Esophagus muscularis mucosa (tissue), 4 donors: ENCODE results near the gene DELE1. TPM values are rescaled to one million over a fixed set of nuclear protein-coding genes. Genes with fewer than 3 reads are reported as not detected.

Experiments used
- DNase-seq: peaks from one replicate; pipeline ENCODE4 v3.0.0-alpha.2; 2017; ENCODE audit errors: extremely low spot score
- H3K27ac ChIP-seq, 4 donors: fragments of 200-600 bp; sonication (generic); replicated peaks in 1 of 4; 1 replicate in 3 of 4; 2 replicates in 1 of 4; pipeline ENCODE4 v1.5.1; 2016 to 2019; ENCODE audit warnings: mild to moderate bottlenecking in 1 of 4
- H3K27me3 ChIP-seq, 4 donors: fragments of 200-600 bp; sonication (generic); one replicate each; pipeline versions ENCODE4 v1.5.1 to v1.6.0; 2016 to 2019
- H3K36me3 ChIP-seq, 4 donors: fragments of 200-600 bp; sonication (generic); one replicate each; pipeline ENCODE4 v1.5.1; 2016 to 2019
- H3K4me1 ChIP-seq, 4 donors: fragments of 200-600 bp; sonication (generic); one replicate each; pipeline ENCODE4 v1.5.1; 2016 to 2019
- H3K4me3 ChIP-seq, 4 donors: fragments of 200-600 bp; sonication (generic); 1 replicate in 2 of 4; 2 replicates in 2 of 4; pipeline ENCODE4 v1.5.1; 2016 to 2019; ENCODE audit warnings: mild to moderate bottlenecking in 4 of 4, moderate library complexity in 1 of 4
- H3K9me3 ChIP-seq, 4 donors: fragments of 200-600 bp; sonication (generic); 1 replicate in 3 of 4; 2 replicates in 1 of 4; pipeline ENCODE4 v1.5.1; 2016 to 2019
- CTCF ChIP-seq, 3 experiments: fragments of 200-600 bp in 2 of 3; fragments of 450-650 bp in 1 of 3; sonication (generic) in 2 of 3; IDR thresholded peaks; one replicate each; pipeline ENCODE4 v1.5.1; 2017 to 2019; ENCODE audit warnings: antibody characterized with exemption in 3 of 3, mild to moderate bottlenecking in 2 of 3, moderate library complexity in 1 of 3
- EP300 ChIP-seq: sonication (generic); formaldehyde crosslinking; IDR thresholded peaks from one replicate; pipeline ENCODE4 v1.6.1; 2017; ENCODE audit warnings: antibody characterized with exemption
- POLR2A ChIP-seq: fragments of 450-650 bp; IDR thresholded peaks from one replicate; pipeline ENCODE4 v1.6.1; 2017; ENCODE audit warnings: antibody characterized with exemption, moderate library complexity, mild to moderate bottlenecking, low read depth
- POLR2AphosphoS5 ChIP-seq, 2 donors: sonication (generic); formaldehyde crosslinking; IDR thresholded peaks; one replicate each; pipeline ENCODE4 v1.6.1; 2017; ENCODE audit warnings: antibody characterized with exemption in 2 of 2
- WGBS: methylation state at CpG from one replicate; pipeline ENCODE4 v1.1.5; 2018; 5-methylcytosine and 5-hydroxymethylcytosine counted together
- intact Hi-C: fragments of 100-400 bp; cut with DNase I; formaldehyde crosslinking; loops from one replicate; pipeline ENCODE4 v1.15.1; 2023
- total RNA-seq, 4 donors: library from RNA; depleted of rRNA; stranded (reverse); fragments of >200 nt; gene quantifications; one replicate each; pipeline versions ENCODE4 v1.1.0 to v1.2.1, GENCODE V29; 2016

The DELE1 gene
- total RNA-seq: 10 to 100 TPM; 44.4 to 75.8 (median 49.6) TPM

GRCh38 chr5:141923448-141924313 is at the start of gene DELE1:
DELE1 (plus strand) TSS chr5:141923871; CDS start chr5:141923942, 71 bp downstream.
- Histone ChIP-seq H3K27ac (peak within 1 kb of the TSS; percentile 91 to 97 (median 95)), H3K4me1 (peaks cover 25 to 39% (median 32%) of the 10 kb centered on the region in 4 donors), H3K9me3 (no peaks in the 10 kb centered on the region), H3K27me3 (no peaks in the 10 kb centered on the region), H3K4me3 (peak within 1 kb of the TSS; percentile 70 to 75 (median 74)), H3K36me3 (peaks cover 11 to 42% (median 37%) of the 10 kb centered on the region in 4 donors)
- peak; percentile 98 for DNase-seq
- intact Hi-C loops: no loop called here
- WGBS: under 1% methylated on average over 38 of the region's 53 CpGs
- TF ChIP-seq POLR2A (peak; percentile 61), CTCF (IDR thresholded peaks at IDR 0.05) (no peak), EP300 (no peak), POLR2AphosphoS5 (IDR thresholded peaks at IDR 0.05) (peak; percentile 85 to 93)

- Histone ChIP-seq H3K27me3 (peaks cover 0 to 65% (median 26%) of the 10 kb centered on the region in 4 donors), H3K36me3 (peaks cover 0 to 10% (median 3%) of the 10 kb centered on the region in 4 donors), H3K9me3 (no peaks in the 10 kb centered on the region), H3K4me1 (peaks cover 42 to 71% (median 55%) of the 10 kb centered on the region in 4 donors), H3K4me3 (peak overlapping the region; percentile 70 to 82 (median 73)), H3K27ac (peak overlapping the region; percentile 41 to 82 (median 62))
- DNase-seq: no peak
- WGBS: 87% methylated on average over 3 of the region's 3 CpGs
- intact Hi-C loops: no loop called here
- TF ChIP-seq POLR2AphosphoS5 (IDR thresholded peaks at IDR 0.05) (no peak), POLR2A (no peak), CTCF (IDR thresholded peaks at IDR 0.05) (no peak), EP300 (no peak)
These were observed 49.8 kb upstream of the DELE1 start for GRCh38 chr5:141873933-141874261.

- peaks cover 0 to 65% (median 26%) of the 10 kb centered on the region in 4 donors for H3K27me3 ChIP-seq
- H3K36me3 ChIP-seq: peaks cover 0 to 6% (median under 1%) of the 10 kb centered on the region in 4 donors
- no peak for TF ChIP-seq EP300
- TF ChIP-seq CTCF (IDR thresholded peaks at IDR 0.05): no peak
- TF ChIP-seq POLR2A: no peak
- no peak for TF ChIP-seq POLR2AphosphoS5 (IDR thresholded peaks at IDR 0.05)
- WGBS: 47% methylated on average over 16 of the region's 16 CpGs
- H3K9me3 ChIP-seq: no peaks in the 10 kb centered on the region
- H3K4me3 ChIP-seq: peak overlapping the region; percentile 70 to 82 (median 73)
- intact Hi-C loops: no loop called here
- peak overlapping the region; percentile 41 to 82 (median 77) for H3K27ac ChIP-seq
- H3K4me1 ChIP-seq: peaks cover 47 to 76% (median 60%) of the 10 kb centered on the region in 4 donors
- DNase-seq: no peak
These were observed 49.3 kb upstream of the DELE1 start for GRCh38 chr5:141874262-141874964.

GRCh38 chr5:141875022-141875740 is 48.5 kb upstream of the DELE1 start:
- peak overlapping the region; percentile 76 to 82 (median 77) for H3K27ac ChIP-seq
- peaks cover 0 to 68% (median 26%) of the 10 kb centered on the region in 4 donors for H3K27me3 ChIP-seq
- DNase-seq: no peak
- TF ChIP-seq EP300 (no peak), CTCF (IDR thresholded peaks at IDR 0.05) (no peak), POLR2A (no peak), POLR2AphosphoS5 (IDR thresholded peaks at IDR 0.05) (no peak)
- H3K4me3 ChIP-seq: peak overlapping the region; percentile 70 to 82 (median 73)
- H3K9me3 ChIP-seq: no peaks in the 10 kb centered on the region
- intact Hi-C loops: no loop called here
- peaks cover 0 to 6% (median 0%) of the 10 kb centered on the region in 4 donors for H3K36me3 ChIP-seq
- H3K4me1 ChIP-seq: peaks cover 53 to 84% (median 64%) of the 10 kb centered on the region in 4 donors
- WGBS: 15% methylated on average over 9 of the region's 9 CpGs
